NOMO-1 (cell line): ENCODE measurements around the gene RABGEF1.
A peak's percentile ranks its signal among the peaks of the same experiment; 100 is the strongest.
"Not testable (repeated sequence)": the region's sequence is repeated elsewhere in the genome, so short reads cannot be mapped to it uniquely, and the experiment has no call there.

Source experiments
- DNase-seq, 2 experiments: peaks; one replicate each; lab custom pipeline; 2025; ENCODE audit not compliant: unreplicated experiment in 2 of 2; lab: John Stamatoyannopoulos, UW

Gene RABGEF1

GRCh38 chr7:66845379-66846095 is 105.0 kb downstream of the RABGEF1 start:
- no peak for DNase-seq

- not testable (repeated sequence) for DNase-seq
These were observed 105.5 kb downstream of the RABGEF1 start for GRCh38 chr7:66846096-66846445.

- DNase-seq: not testable (repeated sequence)
These were observed 107.0 kb downstream of the RABGEF1 start for GRCh38 chr7:66847523-66847855.

- DNase-seq: peak; percentile 56 to 95
These were observed 107.6 kb downstream of the RABGEF1 start for GRCh38 chr7:66847879-66848790.

GRCh38 chr7:66859339-66859738 is 118.8 kb downstream of the RABGEF1 start:
- DNase-seq: no peak

GRCh38 chr7:66859794-66860645 is 119.5 kb downstream of the RABGEF1 start:
- no peak for DNase-seq

GRCh38 chr7:66860767-66861166 is 120.2 kb downstream of the RABGEF1 start:
- DNase-seq: no peak
